ENCODE data around the gene CENPVL3.
"Not testable (repeated sequence)": the region's sequence is repeated elsewhere in the genome, so short reads cannot be mapped to it uniquely, and the experiment has no call there.

Gene CENPVL3

GRCh38 chrX:51618241-51619155 is at the start of gene CENPVL3:
CENPVL3 (minus strand) TSS chrX:51618912; CDS start chrX:51618873, 39 bp downstream.
- not testable (repeated sequence) for H3K36me3 ChIP-seq (ENCODE audit: insufficient read depth, low read length); H3K9me3 ChIP-seq (ENCODE audit: low read length); H3K4me3 ChIP-seq (ENCODE audit: low read depth in 1 of 2, low read length in 2 of 2); H3K27ac ChIP-seq (ENCODE audit: low read depth, low read length); H3K27me3 ChIP-seq (ENCODE audit: control insufficient read depth in 1 of 2, insufficient read depth in 2 of 2, low read length in 2 of 2); H3K4me1 ChIP-seq (ENCODE audit: insufficient read depth, low read length); H3K9ac ChIP-seq (ENCODE audit: low read length)

GRCh38 chrX:51665981-51666380 is 47.3 kb upstream of the CENPVL3 start:
- no peaks in the 10 kb centered on the region for H3K27me3 ChIP-seq (ENCODE audit: control insufficient read depth in 1 of 2, insufficient read depth in 2 of 2, low read length in 2 of 2)
- H3K9ac ChIP-seq (ENCODE audit: low read length) = no peak overlapping the region
- H3K9me3 ChIP-seq (ENCODE audit: low read length) = no peaks in the 10 kb centered on the region
- H3K4me1 ChIP-seq (ENCODE audit: insufficient read depth, low read length) = no peaks in the 10 kb centered on the region
- no peaks in the 10 kb centered on the region for H3K36me3 ChIP-seq (ENCODE audit: insufficient read depth, low read length)
- H3K27ac ChIP-seq (ENCODE audit: low read depth, low read length) = no peak overlapping the region
- H3K4me3 ChIP-seq (ENCODE audit: low read depth in 1 of 2, low read length in 2 of 2) = no peak overlapping the region

- H3K9ac ChIP-seq (ENCODE audit: low read length) = no peak overlapping the region
- no peak overlapping the region for H3K27ac ChIP-seq (ENCODE audit: low read depth, low read length)
- no peaks in the 10 kb centered on the region for H3K9me3 ChIP-seq (ENCODE audit: low read length)
- no peaks in the 10 kb centered on the region for H3K36me3 ChIP-seq (ENCODE audit: insufficient read depth, low read length)
- H3K4me1 ChIP-seq (ENCODE audit: insufficient read depth, low read length) = no peaks in the 10 kb centered on the region
- H3K27me3 ChIP-seq (ENCODE audit: control insufficient read depth in 1 of 2, insufficient read depth in 2 of 2, low read length in 2 of 2) = peaks cover 5 to 7% of the 10 kb centered on the region in 2 donors
- H3K4me3 ChIP-seq (ENCODE audit: low read depth in 1 of 2, low read length in 2 of 2) = no peak overlapping the region
Measured at GRCh38 chrX:51643377-51643776, 24.7 kb upstream of the CENPVL3 start.

- Histone ChIP-seq H3K36me3 (ENCODE audit: insufficient read depth, low read length) (no peaks in the 10 kb centered on the region), H3K4me1 (ENCODE audit: insufficient read depth, low read length) (no peaks in the 10 kb centered on the region), H3K9me3 (ENCODE audit: low read length) (no peaks in the 10 kb centered on the region), H3K9ac (ENCODE audit: low read length) (no peak overlapping the region), H3K4me3 (ENCODE audit: low read depth in 1 of 2, low read length in 2 of 2) (no peak overlapping the region), H3K27ac (ENCODE audit: low read depth, low read length) (no peak overlapping the region), H3K27me3 (ENCODE audit: control insufficient read depth in 1 of 2, insufficient read depth in 2 of 2, low read length in 2 of 2) (peaks cover 5 to 13% of the 10 kb centered on the region in 2 donors)
Measured at GRCh38 chrX:51641421-51642021, 22.8 kb upstream of the CENPVL3 start.

- H3K4me1 ChIP-seq (ENCODE audit: insufficient read depth, low read length) = not testable (repeated sequence)
Measured at GRCh38 chrX:51636511-51636910, 17.8 kb upstream of the CENPVL3 start.

GRCh38 chrX:51614353-51615012 is 4.2 kb downstream of the CENPVL3 start:
- H3K36me3 ChIP-seq (ENCODE audit: insufficient read depth, low read length) = no peaks in the 10 kb centered on the region
- no peaks in the 10 kb centered on the region for H3K9me3 ChIP-seq (ENCODE audit: low read length)
- no peaks in the 10 kb centered on the region for H3K4me1 ChIP-seq (ENCODE audit: insufficient read depth, low read length)
- no peak overlapping the region for H3K4me3 ChIP-seq (ENCODE audit: low read depth in 1 of 2, low read length in 2 of 2)
- no peak overlapping the region for H3K27ac ChIP-seq (ENCODE audit: low read depth, low read length)
- peaks cover 0 to 5% of the 10 kb centered on the region in 2 donors for H3K27me3 ChIP-seq (ENCODE audit: control insufficient read depth in 1 of 2, insufficient read depth in 2 of 2, low read length in 2 of 2)
- H3K9ac ChIP-seq (ENCODE audit: low read length) = no peak overlapping the region

More at GRCh38 chrX:51636511-51636910, 17.8 kb upstream of the CENPVL3 start:
- H3K9me3 ChIP-seq (ENCODE audit: low read length); H3K4me3 ChIP-seq (ENCODE audit: low read depth in 1 of 2, low read length in 2 of 2); H3K27ac ChIP-seq (ENCODE audit: low read depth, low read length); H3K9ac ChIP-seq (ENCODE audit: low read length); H3K36me3 ChIP-seq (ENCODE audit: insufficient read depth, low read length): not testable (repeated sequence)
- H3K27me3 ChIP-seq (ENCODE audit: control insufficient read depth in 1 of 2, insufficient read depth in 2 of 2, low read length in 2 of 2) = peaks cover 5 to 13% of the 10 kb centered on the region in 2 donors

GRCh38 chrX:51608766-51609165 is 9.9 kb downstream of the CENPVL3 start:
- Histone ChIP-seq H3K9ac (ENCODE audit: low read length) (no peak overlapping the region), H3K36me3 (ENCODE audit: insufficient read depth, low read length) (no peaks in the 10 kb centered on the region), H3K27me3 (ENCODE audit: control insufficient read depth in 1 of 2, insufficient read depth in 2 of 2, low read length in 2 of 2) (no peaks in the 10 kb centered on the region), H3K4me3 (ENCODE audit: low read depth in 1 of 2, low read length in 2 of 2) (no peak overlapping the region), H3K4me1 (ENCODE audit: insufficient read depth, low read length) (no peaks in the 10 kb centered on the region), H3K27ac (ENCODE audit: low read depth, low read length) (no peak overlapping the region), H3K9me3 (ENCODE audit: low read length) (no peaks in the 10 kb centered on the region)

GRCh38 chrX:51608126-51608525 is 10.6 kb downstream of the CENPVL3 start:
- no peak overlapping the region for H3K4me3 ChIP-seq (ENCODE audit: low read depth in 1 of 2, low read length in 2 of 2)
- no peak overlapping the region for H3K9ac ChIP-seq (ENCODE audit: low read length)
- no peaks in the 10 kb centered on the region for H3K27me3 ChIP-seq (ENCODE audit: control insufficient read depth in 1 of 2, insufficient read depth in 2 of 2, low read length in 2 of 2)
- no peak overlapping the region for H3K27ac ChIP-seq (ENCODE audit: low read depth, low read length)
- no peaks in the 10 kb centered on the region for H3K9me3 ChIP-seq (ENCODE audit: low read length)
- no peaks in the 10 kb centered on the region for H3K36me3 ChIP-seq (ENCODE audit: insufficient read depth, low read length)
- no peaks in the 10 kb centered on the region for H3K4me1 ChIP-seq (ENCODE audit: insufficient read depth, low read length)

GRCh38 chrX:51606446-51606845 is 12.3 kb downstream of the CENPVL3 start:
- Histone ChIP-seq H3K36me3 (ENCODE audit: insufficient read depth, low read length) (no peaks in the 10 kb centered on the region), H3K4me3 (ENCODE audit: low read depth in 1 of 2, low read length in 2 of 2) (no peak overlapping the region), H3K27me3 (ENCODE audit: control insufficient read depth in 1 of 2, insufficient read depth in 2 of 2, low read length in 2 of 2) (no peaks in the 10 kb centered on the region), H3K9me3 (ENCODE audit: low read length) (no peaks in the 10 kb centered on the region), H3K27ac (ENCODE audit: low read depth, low read length) (no peak overlapping the region), H3K4me1 (ENCODE audit: insufficient read depth, low read length) (no peaks in the 10 kb centered on the region), H3K9ac (ENCODE audit: low read length) (no peak overlapping the region)

- Histone ChIP-seq H3K9me3 (ENCODE audit: low read length) (no peaks in the 10 kb centered on the region), H3K36me3 (ENCODE audit: insufficient read depth, low read length) (no peaks in the 10 kb centered on the region), H3K27ac (ENCODE audit: low read depth, low read length) (no peak overlapping the region), H3K4me3 (ENCODE audit: low read depth in 1 of 2, low read length in 2 of 2) (no peak overlapping the region), H3K4me1 (ENCODE audit: insufficient read depth, low read length) (no peaks in the 10 kb centered on the region), H3K27me3 (ENCODE audit: control insufficient read depth in 1 of 2, insufficient read depth in 2 of 2, low read length in 2 of 2) (no peaks in the 10 kb centered on the region), H3K9ac (ENCODE audit: low read length) (no peak overlapping the region)
Measured at GRCh38 chrX:51598899-51599298, 19.8 kb downstream of the CENPVL3 start.

GRCh38 chrX:51571874-51572273 is 46.8 kb downstream of the CENPVL3 start:
- no peaks in the 10 kb centered on the region for H3K4me1 ChIP-seq (ENCODE audit: insufficient read depth, low read length)
- H3K27me3 ChIP-seq (ENCODE audit: control insufficient read depth in 1 of 2, insufficient read depth in 2 of 2, low read length in 2 of 2) = peaks cover 0 to 8% of the 10 kb centered on the region in 2 donors
- H3K9ac ChIP-seq (ENCODE audit: low read length) = no peak overlapping the region
- H3K27ac ChIP-seq (ENCODE audit: low read depth, low read length) = no peak overlapping the region
- H3K4me3 ChIP-seq (ENCODE audit: low read depth in 1 of 2, low read length in 2 of 2) = no peak overlapping the region
- no peaks in the 10 kb centered on the region for H3K9me3 ChIP-seq (ENCODE audit: low read length)
- no peaks in the 10 kb centered on the region for H3K36me3 ChIP-seq (ENCODE audit: insufficient read depth, low read length)
